Endodermal cell (in vitro differentiated cells): Measurements from ENCODE around the gene FAM89B. TPM values are rescaled to one million over a fixed set of nuclear protein-coding genes. Genes with fewer than 3 reads are reported as not detected.

ENCODE experiments used
- DNase-seq: peaks from one replicate; pipeline ENCODE4 v3.0.0-alpha.2; 2017
- H3K27ac ChIP-seq: 2 replicates; pipeline ENCODE4 v1.5.1; 2013; ENCODE audit warnings: mild to moderate bottlenecking, low read depth, low read length, moderate library complexity
- H3K27me3 ChIP-seq: 2 replicates; pipeline ENCODE4 v1.6.1; 2013; ENCODE audit warnings: mild to moderate bottlenecking, low read length, moderate library complexity; ENCODE audit not compliant: insufficient read depth, control insufficient read depth, poor library complexity, severe bottlenecking
- H3K36me3 ChIP-seq: 2 replicates; pipeline ENCODE4 v1.7.0; 2013; ENCODE audit warnings: mild to moderate bottlenecking, low read length, moderate library complexity; ENCODE audit not compliant: control insufficient read depth, insufficient read depth
- H3K4me1 ChIP-seq: one replicate; pipeline ENCODE4 v1.7.0; 2013; ENCODE audit warnings: low read length; ENCODE audit not compliant: control insufficient read depth, insufficient read depth
- H3K4me3 ChIP-seq: 2 replicates; pipeline ENCODE4 v1.5.1; 2013; ENCODE audit warnings: mild to moderate bottlenecking, low read length, moderate library complexity
- H3K9ac ChIP-seq: 2 replicates; pipeline ENCODE4 v1.6.1; 2013; ENCODE audit warnings: mild to moderate bottlenecking, low read length, moderate library complexity; ENCODE audit not compliant: poor library complexity, severe bottlenecking; ENCODE audit errors: extremely low read depth
- H3K9me3 ChIP-seq: 2 replicates; pipeline ENCODE4 v1.6.1; 2013; ENCODE audit warnings: mild to moderate bottlenecking, low read length, moderate library complexity; ENCODE audit not compliant: control insufficient read depth
- H3K27ac Mint-ChIP-seq: 2 replicates; pipeline ENCODE4 v1.8.0; 2020; ENCODE audit warnings: mixed read lengths
- H3K27me3 Mint-ChIP-seq: 2 replicates; pipeline ENCODE4 v1.8.0; 2021; ENCODE audit warnings: mild to moderate bottlenecking, mixed read lengths; ENCODE audit not compliant: insufficient read depth
- H3K36me3 Mint-ChIP-seq: 2 replicates; pipeline ENCODE4 v1.8.0; 2020; ENCODE audit warnings: low read depth, mixed read lengths
- H3K4me1 Mint-ChIP-seq: 2 replicates; pipeline ENCODE4 v1.8.0; 2020; ENCODE audit warnings: mixed read lengths
- H3K4me3 Mint-ChIP-seq: 2 replicates; pipeline ENCODE4 v1.8.0; 2020; ENCODE audit warnings: mild to moderate bottlenecking, moderate library complexity, mixed read lengths
- H3K9me3 Mint-ChIP-seq: 2 replicates; pipeline ENCODE4 v1.8.0; 2020; ENCODE audit warnings: mild to moderate bottlenecking, mixed read lengths
- CTCF ChIP-seq: fragments of 200-600 bp; sonication (generic); conservative IDR thresholded peaks from 2 replicates; pipeline ENCODE4 v1.5.0; 2021; ENCODE audit warnings: antibody characterized with exemption, mild to moderate bottlenecking
- WGBS, 2 experiments: methylation state at CpG; one replicate each; pipeline versions ENCODE4 v1.1.5 to v1.1.7; 2013; ENCODE audit warnings: missing lambda C conversion rate in 2 of 2, mixed read lengths in 1 of 2; ENCODE audit not compliant: insufficient coverage in 1 of 2, insufficient read length in 1 of 2; 5-methylcytosine and 5-hydroxymethylcytosine counted together
- total RNA-seq, 2 donors: library from RNA; stranded (reverse); fragmentation: NEBNext Ultra II Directional in 1 of 2; extraction: Animal tissue kit (Norgen Biotek cat#: 25700) in 1 of 2; gene quantifications; 2 replicates in 1 of 2; 3 replicates in 1 of 2; pipeline ENCODE4 v1.2.1, GENCODE V29; 2021

Gene FAM89B
- total RNA-seq, 2 donors from 2014 or later: 23.3 to 24.9 TPM

GRCh38 chr11:65538232-65538914 is 34.0 kb upstream of the FAM89B start:
- no peaks in the 10 kb centered on the region for H3K4me1 Mint-ChIP-seq
- no peaks in the 10 kb centered on the region for H3K9me3 Mint-ChIP-seq
- H3K4me3 Mint-ChIP-seq: no peak overlapping the region
- H3K9ac ChIP-seq: no peak overlapping the region
- no peak overlapping the region for H3K27ac ChIP-seq
- H3K27me3 Mint-ChIP-seq: peaks cover 48% of the 10 kb centered on the region
- H3K27ac Mint-ChIP-seq: no peak overlapping the region
- H3K9me3 ChIP-seq: no peaks in the 10 kb centered on the region
- no peak for TF ChIP-seq CTCF
- DNase-seq: no peak
- no peak overlapping the region for H3K4me3 ChIP-seq
- peaks cover 21% of the 10 kb centered on the region for H3K36me3 ChIP-seq
- WGBS, 2 experiments: 89% methylated on average over 33 to 43 of the region's 43 CpGs
- H3K36me3 Mint-ChIP-seq: peaks cover 32% of the 10 kb centered on the region
- H3K4me1 ChIP-seq: no peaks in the 10 kb centered on the region
- peaks cover 46% of the 10 kb centered on the region for H3K27me3 ChIP-seq

GRCh38 chr11:65538915-65539743 is 33.2 kb upstream of the FAM89B start:
- Mint-ChIP-seq H3K9me3 (no peaks in the 10 kb centered on the region), H3K36me3 (peaks cover 32% of the 10 kb centered on the region), H3K4me3 (peak overlapping the region; percentile 28), H3K27ac (no peak overlapping the region), H3K4me1 (no peaks in the 10 kb centered on the region), H3K27me3 (peaks cover 55% of the 10 kb centered on the region)
- Histone ChIP-seq H3K36me3 (peaks cover 21% of the 10 kb centered on the region), H3K9ac (no peak overlapping the region), H3K4me3 (no peak overlapping the region), H3K27me3 (peaks cover 53% of the 10 kb centered on the region), H3K4me1 (no peaks in the 10 kb centered on the region), H3K9me3 (no peaks in the 10 kb centered on the region), H3K27ac (no peak overlapping the region)
- peak; percentile 29 for TF ChIP-seq CTCF
- 16 to 28% methylated on average over 69 to 92 of the region's 92 CpGs for whole genome bisulfite sequencing, 2 experiments
- DNase-seq: peak; percentile 83

GRCh38 chr11:65539744-65540289 is 32.5 kb upstream of the FAM89B start:
- Mint-ChIP-seq H3K4me3 (peak overlapping the region; percentile 53), H3K36me3 (peaks cover 27% of the 10 kb centered on the region), H3K27me3 (peaks cover 62% of the 10 kb centered on the region), H3K4me1 (no peaks in the 10 kb centered on the region), H3K9me3 (no peaks in the 10 kb centered on the region), H3K27ac (no peak overlapping the region)
- no peak overlapping the region for H3K27ac ChIP-seq
- DNase-seq: peak; percentile 88
- no peak overlapping the region for H3K9ac ChIP-seq
- WGBS, 2 experiments: 7 to 14% methylated on average over 17 to 60 of the region's 60 CpGs
- peak overlapping the region; percentile 56 for H3K4me3 ChIP-seq
- no peaks in the 10 kb centered on the region for H3K9me3 ChIP-seq
- H3K27me3 ChIP-seq: peaks cover 60% of the 10 kb centered on the region
- H3K4me1 ChIP-seq: no peaks in the 10 kb centered on the region
- TF ChIP-seq CTCF: no peak
- H3K36me3 ChIP-seq: peaks cover 21% of the 10 kb centered on the region
